ENCODE data around the gene NPC2.

NPC2 gene

GRCh38 chr14:74434294-74434693 lies 58.8 kb downstream of the NPC2 start:
- Histone ChIP-seq H3K4me3 (ENCODE audit: low read depth in 1 of 2, low read length in 2 of 2) (no peak overlapping the region), H3K27ac (ENCODE audit: low read length) (no peak overlapping the region), H3K36me3 (ENCODE audit: control insufficient read depth in 1 of 2, insufficient read depth in 2 of 2, low read length in 2 of 2) (no peaks in the 10 kb centered on the region), H3K27me3 (ENCODE audit: low read depth, low read length) (no peaks in the 10 kb centered on the region), H3K9me3 (ENCODE audit: control insufficient read depth in 1 of 2, low read length in 2 of 2) (no peaks in the 10 kb centered on the region), H3K4me1 (ENCODE audit: control insufficient read depth in 1 of 2, insufficient read depth in 2 of 2, low read length in 2 of 2) (no peaks in the 10 kb centered on the region)

GRCh38 chr14:74429991-74430390 lies 63.1 kb downstream of the NPC2 start:
- Histone ChIP-seq H3K36me3 (ENCODE audit: control insufficient read depth in 1 of 2, insufficient read depth in 2 of 2, low read length in 2 of 2) (no peaks in the 10 kb centered on the region), H3K9me3 (ENCODE audit: control insufficient read depth in 1 of 2, low read length in 2 of 2) (no peaks in the 10 kb centered on the region), H3K27ac (ENCODE audit: low read length) (no peak overlapping the region), H3K4me3 (ENCODE audit: low read depth in 1 of 2, low read length in 2 of 2) (no peak overlapping the region), H3K4me1 (ENCODE audit: control insufficient read depth in 1 of 2, insufficient read depth in 2 of 2, low read length in 2 of 2) (no peaks in the 10 kb centered on the region), H3K27me3 (ENCODE audit: low read depth, low read length) (peaks cover 12% of the 10 kb centered on the region)
